Vagina (tissue), 2 donors: ENCODE measurements around the gene A1CF. TPM values are rescaled to one million over a fixed set of nuclear protein-coding genes. Genes with fewer than 3 reads are reported as not detected.
"Not testable (repeated sequence)": the region's sequence is repeated elsewhere in the genome, so short reads cannot be mapped to it uniquely, and the experiment has no call there.

Experiments
- DNase-seq, 2 donors: peaks; one replicate each; pipeline ENCODE4 v3.0.0-alpha.2; 2017; ENCODE audit errors: extremely low spot score in 2 of 2
- H3K27ac ChIP-seq: fragments of 200-600 bp; sonication (generic); one replicate; pipeline ENCODE4 v1.5.1; 2019
- H3K27me3 ChIP-seq: fragments of 200-600 bp; sonication (generic); one replicate; pipeline ENCODE4 v1.5.1; 2019
- H3K36me3 ChIP-seq, 2 donors: fragments of 200-600 bp; sonication (generic); one replicate each; pipeline ENCODE4 v1.5.1; 2017 to 2019
- H3K4me1 ChIP-seq: fragments of 200-600 bp; sonication (generic); one replicate; pipeline ENCODE4 v1.5.1; 2019
- H3K4me3 ChIP-seq, 2 donors: fragments of 200-600 bp; sonication (generic); 1 replicate in 1 of 2; 2 replicates in 1 of 2; pipeline ENCODE4 v1.5.1; 2016 to 2019
- H3K9me3 ChIP-seq: fragments of 200-600 bp; sonication (generic); one replicate; pipeline ENCODE4 v1.5.1; 2019
- POLR2A ChIP-seq, 2 donors: fragments of 450-650 bp; IDR thresholded peaks; one replicate each; pipeline ENCODE4 v1.6.1; 2017; ENCODE audit warnings: antibody characterized with exemption in 2 of 2, mild to moderate bottlenecking in 2 of 2, moderate library complexity in 2 of 2
- POLR2AphosphoS5 ChIP-seq, 2 donors: sonication (generic); formaldehyde crosslinking; IDR thresholded peaks; one replicate each; pipeline ENCODE4 v1.9.0; 2017; ENCODE audit warnings: antibody characterized with exemption in 2 of 2, mild to moderate bottlenecking in 2 of 2, low read depth in 1 of 2; ENCODE audit not compliant: insufficient read depth in 1 of 2
- intact Hi-C: fragments of 100-400 bp; cut with DNase I; formaldehyde crosslinking; loops from one replicate; pipeline ENCODE4 v1.15.1; 2023
- total RNA-seq: library from RNA; depleted of rRNA; stranded (reverse); fragments of >200 nt; gene quantifications from one replicate; pipeline ENCODE4 v1.2.3, GENCODE V29; 2016
- TF ChIP-seq, protein P1 (sequence below), 3 experiments: fragments of 450-650 bp in 2 of 3; fragments of 200-600 bp in 1 of 3; sonication (generic) in 1 of 3; IDR thresholded peaks; one replicate each; pipeline ENCODE4 v1.5.1; 2017 to 2019; ENCODE audit warnings: antibody characterized with exemption in 3 of 3, mild to moderate bottlenecking in 2 of 3, moderate library complexity in 2 of 3

A1CF gene
- total RNA-seq, 1 donor from 2014 or later: not detected

DNA sequence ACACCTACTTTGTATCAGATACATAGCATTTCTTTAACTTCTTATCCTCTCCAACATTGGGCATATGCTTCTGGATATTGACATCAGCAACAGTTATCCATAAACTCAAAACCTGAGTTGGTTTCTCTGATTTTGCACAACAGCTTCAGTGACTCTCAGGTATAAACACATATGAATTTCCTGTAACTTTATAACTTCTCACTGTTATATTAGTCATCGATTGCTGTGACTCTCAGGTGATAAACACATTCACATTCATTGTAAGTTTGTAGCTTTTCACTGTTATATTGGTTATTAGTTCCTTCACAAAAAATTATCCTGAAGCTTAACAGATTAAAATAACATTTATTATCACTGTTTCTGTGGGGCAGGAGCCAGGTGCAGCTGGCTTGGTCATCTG is 88.7 kb downstream of the A1CF start:
- intact Hi-C loops: no loop called here
- H3K4me1 ChIP-seq: no peaks in the 10 kb centered on the region
- H3K27me3 ChIP-seq: no peaks in the 10 kb centered on the region
- TF ChIP-seq POLR2A (IDR thresholded peaks at IDR 0.05) (no peak), POLR2AphosphoS5 (IDR thresholded peaks at IDR 0.05; ENCODE audit: insufficient read depth in 1 of 2, low read depth in 1 of 2) (no peak)
- TF ChIP-seq, protein P1, sequence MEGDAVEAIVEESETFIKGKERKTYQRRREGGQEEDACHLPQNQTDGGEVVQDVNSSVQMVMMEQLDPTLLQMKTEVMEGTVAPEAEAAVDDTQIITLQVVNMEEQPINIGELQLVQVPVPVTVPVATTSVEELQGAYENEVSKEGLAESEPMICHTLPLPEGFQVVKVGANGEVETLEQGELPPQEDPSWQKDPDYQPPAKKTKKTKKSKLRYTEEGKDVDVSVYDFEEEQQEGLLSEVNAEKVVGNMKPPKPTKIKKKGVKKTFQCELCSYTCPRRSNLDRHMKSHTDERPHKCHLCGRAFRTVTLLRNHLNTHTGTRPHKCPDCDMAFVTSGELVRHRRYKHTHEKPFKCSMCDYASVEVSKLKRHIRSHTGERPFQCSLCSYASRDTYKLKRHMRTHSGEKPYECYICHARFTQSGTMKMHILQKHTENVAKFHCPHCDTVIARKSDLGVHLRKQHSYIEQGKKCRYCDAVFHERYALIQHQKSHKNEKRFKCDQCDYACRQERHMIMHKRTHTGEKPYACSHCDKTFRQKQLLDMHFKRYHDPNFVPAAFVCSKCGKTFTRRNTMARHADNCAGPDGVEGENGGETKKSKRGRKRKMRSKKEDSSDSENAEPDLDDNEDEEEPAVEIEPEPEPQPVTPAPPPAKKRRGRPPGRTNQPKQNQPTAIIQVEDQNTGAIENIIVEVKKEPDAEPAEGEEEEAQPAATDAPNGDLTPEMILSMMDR (IDR thresholded peaks at IDR 0.05): no peak
- H3K4me3 ChIP-seq: no peak overlapping the region
- no peaks in the 10 kb centered on the region for H3K9me3 ChIP-seq
- H3K36me3 ChIP-seq: no peaks in the 10 kb centered on the region
- no peak overlapping the region for H3K27ac ChIP-seq
- DNase-seq: no peak

DNA sequence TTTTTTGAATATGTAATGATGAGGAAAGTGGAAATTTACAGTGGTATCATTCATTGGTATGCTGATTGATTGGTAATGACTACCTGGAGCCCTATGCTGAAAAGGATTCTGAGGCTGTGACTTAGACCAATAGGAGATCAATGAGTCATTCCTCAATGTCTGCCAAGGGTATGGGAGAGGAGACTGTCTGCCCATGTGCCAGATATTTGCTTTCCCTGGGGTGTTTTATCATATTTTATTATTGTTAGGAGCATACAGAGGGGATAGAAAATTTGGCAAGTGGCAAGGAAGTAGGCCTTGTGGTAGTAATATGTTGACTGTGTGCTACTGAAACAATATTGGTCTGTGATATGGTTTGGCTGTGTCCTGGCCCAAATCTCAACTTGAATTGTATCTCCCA is 90.9 kb downstream of the A1CF start:
- H3K27ac ChIP-seq: no peak overlapping the region
- intact Hi-C loops: no loop called here
- no peaks in the 10 kb centered on the region for H3K4me1 ChIP-seq
- no peaks in the 10 kb centered on the region for H3K27me3 ChIP-seq
- H3K4me3 ChIP-seq: no peak overlapping the region
- H3K9me3 ChIP-seq: no peaks in the 10 kb centered on the region
- no peak for DNase-seq
- TF ChIP-seq, protein P1 (IDR thresholded peaks at IDR 0.05): no peak
- no peak for TF ChIP-seq POLR2A (IDR thresholded peaks at IDR 0.05)
- no peak for TF ChIP-seq POLR2AphosphoS5 (IDR thresholded peaks at IDR 0.05; ENCODE audit: insufficient read depth in 1 of 2, low read depth in 1 of 2)
- H3K36me3 ChIP-seq: no peaks in the 10 kb centered on the region

DNA sequence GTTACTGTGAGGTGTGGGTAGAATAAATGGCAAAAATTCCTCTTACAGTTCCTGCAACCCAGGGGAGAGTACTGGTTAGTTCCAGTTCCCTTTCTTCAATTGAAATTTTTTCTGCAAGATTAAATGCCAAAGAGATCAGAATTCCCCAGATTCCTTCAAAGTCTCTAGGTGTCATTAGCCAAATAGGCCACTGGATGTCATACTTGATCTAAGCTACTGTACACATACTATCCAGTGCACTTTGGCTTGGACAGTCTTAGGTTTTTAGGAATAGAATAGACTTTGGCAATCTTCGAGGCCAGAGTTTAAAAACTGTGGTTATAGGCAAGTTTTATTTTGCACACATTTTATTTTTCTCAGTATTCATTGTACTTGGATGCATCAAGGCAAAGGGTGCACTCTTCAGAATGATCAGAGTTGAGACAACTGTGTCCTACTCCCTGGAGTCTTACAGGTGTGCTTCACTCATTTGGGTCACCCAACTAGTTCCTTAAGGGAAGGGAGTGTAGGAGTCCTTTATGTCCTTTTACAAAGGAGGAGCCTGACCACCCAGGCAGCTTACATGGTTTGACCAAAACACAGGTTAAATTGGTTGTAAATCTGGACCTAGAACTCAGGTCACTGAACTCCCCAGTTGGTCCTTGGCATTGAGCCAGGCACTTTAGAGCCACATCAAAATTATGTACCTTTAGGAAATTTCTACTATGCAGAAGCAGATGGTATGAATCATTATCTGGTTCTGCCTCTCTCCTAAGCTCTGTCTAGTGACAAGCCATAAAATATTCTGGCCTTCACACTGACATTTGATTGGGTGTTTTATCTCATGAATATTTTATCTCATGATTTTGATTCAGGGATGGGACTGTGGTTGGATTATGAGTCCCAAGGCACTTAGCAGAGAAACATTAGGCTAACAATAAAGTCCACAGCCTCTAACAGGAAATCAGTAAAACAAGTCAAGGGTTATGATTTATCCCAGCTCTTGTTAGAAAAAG is 96.2 kb downstream of the A1CF start:
- Histone ChIP-seq H3K4me3 (no peak overlapping the region), H3K36me3 (no peaks in the 10 kb centered on the region), H3K9me3 (no peaks in the 10 kb centered on the region), H3K27me3 (no peaks in the 10 kb centered on the region), H3K4me1 (no peaks in the 10 kb centered on the region), H3K27ac (no peak overlapping the region)
- TF ChIP-seq, protein P1 (IDR thresholded peaks at IDR 0.05): no peak
- TF ChIP-seq POLR2A (IDR thresholded peaks at IDR 0.05) (no peak), POLR2AphosphoS5 (IDR thresholded peaks at IDR 0.05; ENCODE audit: insufficient read depth in 1 of 2, low read depth in 1 of 2) (no peak)
- intact Hi-C loops: no loop called here
- no peak for DNase-seq

DNA sequence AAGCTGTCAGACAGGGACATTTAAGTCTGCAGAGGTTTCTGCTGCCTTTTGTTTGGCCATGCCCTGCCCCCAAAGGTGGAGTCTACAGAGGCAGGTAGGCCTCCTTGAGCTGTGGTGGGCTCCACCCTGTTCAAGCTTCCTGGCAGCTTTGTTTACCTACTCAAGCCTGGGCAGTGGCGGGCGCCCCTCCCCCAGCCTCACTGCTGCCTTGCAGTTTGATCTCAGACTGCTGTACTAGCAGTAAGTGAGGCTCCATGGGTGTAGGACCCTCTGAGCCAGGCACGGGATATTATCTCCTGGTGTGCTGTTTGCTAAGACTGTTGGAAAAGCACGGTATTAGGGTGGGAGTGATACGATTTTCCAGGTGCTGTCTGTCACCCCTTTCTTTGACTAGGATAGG is 97.5 kb downstream of the A1CF start:
- H3K4me1 ChIP-seq, H3K9me3 ChIP-seq, H3K4me3 ChIP-seq, DNase-seq, H3K27ac ChIP-seq, H3K36me3 ChIP-seq, H3K27me3 ChIP-seq, intact Hi-C loops: not testable (repeated sequence)

DNA sequence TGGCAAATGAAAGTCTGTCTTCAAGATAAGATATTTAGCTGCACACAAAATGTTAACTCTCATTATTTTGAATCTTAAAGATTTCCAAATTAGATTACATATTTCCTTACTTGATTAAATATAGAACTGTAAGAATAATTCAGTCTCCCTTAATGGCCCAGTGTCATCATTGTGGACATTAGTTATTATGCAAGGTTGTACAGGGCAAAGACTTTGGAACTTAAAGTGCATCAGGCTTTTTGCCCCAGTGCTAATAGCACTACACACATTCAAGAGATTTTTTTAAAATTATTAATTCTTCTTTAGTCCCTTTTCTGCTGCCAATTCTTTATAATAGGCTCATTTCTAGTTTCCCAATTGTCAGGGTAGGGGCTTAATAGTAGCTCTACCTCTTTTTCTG is 103.4 kb downstream of the A1CF start:
- H3K9me3 ChIP-seq, intact Hi-C loops, H3K27me3 ChIP-seq, DNase-seq, H3K36me3 ChIP-seq, H3K4me1 ChIP-seq, H3K4me3 ChIP-seq, H3K27ac ChIP-seq: not testable (repeated sequence)

DNA sequence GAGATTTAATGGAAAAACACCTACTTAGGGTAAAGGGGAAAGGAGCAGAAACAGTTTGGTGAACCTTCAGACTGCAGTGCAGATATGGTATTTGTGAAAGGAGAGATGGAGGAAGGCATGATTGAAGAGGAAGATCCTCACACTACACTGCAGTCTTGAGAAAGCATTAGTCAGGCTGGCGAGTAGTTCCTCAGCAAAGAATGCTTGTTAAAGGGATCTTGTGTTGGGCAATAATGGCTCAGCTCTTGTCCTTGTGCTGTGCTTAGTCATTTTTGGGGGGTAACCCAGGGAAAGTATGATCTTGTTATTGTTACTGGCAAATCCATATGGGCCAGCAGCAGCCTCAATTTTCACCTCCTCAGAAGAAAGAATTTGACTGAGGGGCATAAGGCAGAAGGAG is 105.4 kb downstream of the A1CF start:
- H3K36me3 ChIP-seq, DNase-seq, H3K27ac ChIP-seq, H3K4me1 ChIP-seq, H3K27me3 ChIP-seq, H3K4me3 ChIP-seq, H3K9me3 ChIP-seq, intact Hi-C loops: not testable (repeated sequence)

DNA sequence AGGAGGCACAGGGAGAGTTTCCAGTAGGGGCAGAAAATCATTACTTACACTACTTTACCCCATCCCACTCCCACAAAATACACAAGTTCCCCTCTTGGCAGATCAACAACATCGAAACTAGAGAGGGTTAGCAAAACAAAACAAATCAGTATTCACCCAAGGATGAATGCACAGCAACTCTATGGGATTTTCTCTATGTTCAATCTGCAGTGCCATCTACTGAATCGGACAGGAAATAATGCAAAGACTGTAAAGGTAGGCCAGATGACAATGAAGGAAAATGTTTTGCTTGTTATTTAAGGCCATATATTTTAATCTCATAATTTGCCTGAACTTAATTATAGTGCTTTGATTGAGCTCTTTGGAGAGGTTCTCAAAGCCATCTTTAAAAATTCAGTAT is 110.6 kb downstream of the A1CF start:
- not testable (repeated sequence) for DNase-seq

DNA sequence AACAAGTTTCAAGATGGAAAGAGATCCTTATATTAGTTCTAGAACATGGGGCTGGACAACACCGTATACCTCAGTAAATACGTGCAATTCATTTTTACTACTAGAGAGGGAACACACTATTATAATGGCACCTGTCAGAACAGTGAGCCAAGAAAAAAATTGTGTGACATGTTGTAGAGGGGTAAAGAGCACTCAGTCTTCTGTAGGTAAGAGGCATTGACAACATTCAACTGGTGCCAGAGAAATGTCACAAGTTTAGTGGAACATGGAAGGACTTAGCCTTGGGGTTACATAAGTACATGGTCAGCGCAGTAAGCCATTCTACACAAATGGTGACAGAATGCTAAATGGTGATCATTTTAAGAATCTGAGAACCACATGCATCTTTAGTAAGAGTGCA is 113.4 kb downstream of the A1CF start:
- H3K9me3 ChIP-seq, H3K27ac ChIP-seq, H3K27me3 ChIP-seq, DNase-seq, intact Hi-C loops, H3K36me3 ChIP-seq, H3K4me1 ChIP-seq, H3K4me3 ChIP-seq: not testable (repeated sequence)

More for the DNA sequence above, 110.6 kb downstream of the A1CF start:
- H3K4me3 ChIP-seq, H3K36me3 ChIP-seq, intact Hi-C loops, H3K9me3 ChIP-seq, H3K27me3 ChIP-seq, H3K4me1 ChIP-seq, H3K27ac ChIP-seq: not testable (repeated sequence)

DNA sequence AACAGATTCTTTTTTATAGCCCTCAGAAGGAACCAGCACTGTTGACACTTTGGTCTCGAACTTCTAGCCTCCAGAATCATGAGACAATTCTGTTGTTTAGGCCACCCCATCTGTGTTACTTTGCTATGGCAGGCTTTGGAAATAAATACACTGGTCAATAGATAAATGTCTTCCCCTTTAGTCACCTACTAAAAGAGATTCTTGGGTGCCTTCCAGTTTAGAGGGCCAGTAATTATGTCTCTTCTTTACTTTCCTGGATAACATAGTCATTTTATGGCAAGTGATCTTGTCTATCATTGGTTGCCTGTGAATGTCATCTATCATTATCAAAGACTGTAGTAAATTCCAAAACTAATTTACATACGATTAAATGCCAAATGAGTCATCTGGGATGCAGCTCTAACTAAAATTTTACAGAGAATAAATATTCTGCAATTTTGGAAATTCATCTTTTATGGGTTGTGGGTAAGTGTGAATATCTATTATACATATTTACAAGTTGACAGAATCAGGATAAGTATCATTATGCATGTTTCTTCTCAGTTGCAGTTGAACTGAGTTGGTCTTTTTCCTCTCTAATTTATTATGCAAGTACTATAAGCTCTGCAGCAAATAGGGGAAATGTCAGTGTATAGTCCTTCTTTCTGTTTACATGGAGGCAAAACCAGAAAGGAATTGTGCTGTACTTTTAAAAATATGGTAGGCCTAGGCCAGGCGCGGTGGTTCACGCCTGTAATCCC is 118.5 kb downstream of the A1CF start:
- H3K27me3 ChIP-seq, H3K4me3 ChIP-seq, H3K36me3 ChIP-seq, H3K27ac ChIP-seq, H3K9me3 ChIP-seq, DNase-seq, intact Hi-C loops, H3K4me1 ChIP-seq: not testable (repeated sequence)
